GM23338 (cell line): Measurements from ENCODE around the gene CEACAM3. TPM values are rescaled to one million over a fixed set of nuclear protein-coding genes. Genes with fewer than 3 reads are reported as not detected.

Experiments used
- ATAC-seq: fragments of 200-7000 bp; cut with Tn5 transposase; 3 replicates; pipeline ENCODE4 v1.9.1; 2020
- DNase-seq: peaks from one replicate; pipeline ENCODE4 v3.0.0-alpha.2; 2015; ENCODE audit warnings: low spot score
- H2AFZ ChIP-seq: fragments of 200-600 bp; sonication (generic); 2 replicates; pipeline ENCODE4 v1.8.0; 2016; ENCODE audit warnings: antibody characterized with exemption, mild to moderate bottlenecking, moderate library complexity
- H3F3A ChIP-seq: fragments of 200-600 bp; sonication (generic); replicated peaks from 2 replicates; pipeline ENCODE4 v1.8.0; 2017; ENCODE audit warnings: antibody characterized with exemption, mixed run types, low read depth
- H3K27ac ChIP-seq: fragments of 200-600 bp; sonication (generic); 2 replicates; pipeline ENCODE4 v1.6.1; 2016; ENCODE audit warnings: low read depth
- H3K27me3 ChIP-seq: fragments of 200-600 bp; sonication (generic); 2 replicates; pipeline ENCODE4 v1.8.0; 2016; ENCODE audit warnings: mild to moderate bottlenecking, mixed run types, moderate library complexity; ENCODE audit not compliant: insufficient read depth
- H3K36me3 ChIP-seq: fragments of 200-600 bp; sonication (generic); 2 replicates; pipeline ENCODE4 v1.8.0; 2016; ENCODE audit warnings: mild to moderate bottlenecking; ENCODE audit not compliant: insufficient read depth
- H3K4me1 ChIP-seq: fragments of 200-600 bp; sonication (generic); 2 replicates; pipeline ENCODE4 v1.8.0; 2016; ENCODE audit warnings: mild to moderate bottlenecking, moderate library complexity; ENCODE audit not compliant: insufficient read depth
- H3K4me2 ChIP-seq: fragments of 200-600 bp; sonication (generic); 2 replicates; pipeline ENCODE4 v1.7.1; 2017; ENCODE audit warnings: mixed run types
- H3K4me3 ChIP-seq: fragments of 200-600 bp; sonication (generic); 2 replicates; pipeline ENCODE4 v1.6.1; 2016; ENCODE audit warnings: mixed run types
- H3K79me2 ChIP-seq: fragments of 200-600 bp; sonication (generic); replicated peaks from 2 replicates; pipeline ENCODE4 v1.8.0; 2017; ENCODE audit warnings: mild to moderate bottlenecking; ENCODE audit not compliant: insufficient read depth
- H3K9me2 ChIP-seq: fragments of 200-600 bp; sonication (generic); 2 replicates; pipeline ENCODE4 v1.8.0; 2017; ENCODE audit not compliant: insufficient read depth
- H4K20me1 ChIP-seq: fragments of 200-600 bp; sonication (generic); replicated peaks from 2 replicates; pipeline ENCODE4 v1.8.0; 2017; ENCODE audit warnings: mild to moderate bottlenecking; ENCODE audit not compliant: insufficient read depth
- H3K27ac Mint-ChIP-seq: 2 replicates; pipeline ENCODE4 v1.8.0; 2020; ENCODE audit warnings: inconsistent platforms, mild to moderate bottlenecking, moderate library complexity, mixed read lengths
- H3K27me3 Mint-ChIP-seq: 3 replicates; pipeline ENCODE4 v1.8.0; 2022; ENCODE audit warnings: low read depth, mild to moderate bottlenecking, moderate library complexity, mixed read lengths, inconsistent platforms; ENCODE audit not compliant: insufficient read depth, poor library complexity
- H3K36me3 Mint-ChIP-seq: 3 replicates; pipeline ENCODE4 v1.8.0; 2021; ENCODE audit warnings: low read depth, mild to moderate bottlenecking, inconsistent platforms, moderate library complexity, mixed read lengths
- H3K4me1 Mint-ChIP-seq: 3 replicates; pipeline ENCODE4 v1.8.0; 2020; ENCODE audit warnings: mild to moderate bottlenecking, inconsistent platforms, mixed read lengths
- H3K4me3 Mint-ChIP-seq: 3 replicates; pipeline ENCODE4 v1.8.0; 2021; ENCODE audit warnings: moderate library complexity, mild to moderate bottlenecking, inconsistent platforms, mixed read lengths
- H3K9me3 Mint-ChIP-seq: 3 replicates; pipeline ENCODE4 v1.8.0; 2020; ENCODE audit warnings: moderate library complexity, mild to moderate bottlenecking, inconsistent platforms, mixed read lengths
- CREB1 ChIP-seq: fragments of 250-450 bp; sonication (Bioruptor Pico); IDR thresholded peaks from 2 replicates; pipeline ENCODE4 v1.5.0; 2020; ENCODE audit warnings: low read depth, mild to moderate bottlenecking, moderate library complexity
- ETS1 ChIP-seq: IDR thresholded peaks from 2 replicates; pipeline ENCODE4 v1.6.1; 2016; ENCODE audit warnings: antibody characterized with exemption
- EZH2 ChIP-seq: fragments of 200-600 bp; sonication (generic); IDR thresholded peaks from one replicate; pipeline ENCODE4 v1.8.0; 2017; ENCODE audit warnings: antibody characterized with exemption, mild to moderate bottlenecking, low read depth; ENCODE audit not compliant: unreplicated experiment
- EZH2phosphoT487 ChIP-seq: fragments of 200-600 bp; sonication (generic); IDR thresholded peaks from one replicate; pipeline ENCODE4 v1.8.1; 2018; ENCODE audit warnings: antibody characterized with exemption; ENCODE audit not compliant: unreplicated experiment
- JUNB ChIP-seq: IDR thresholded peaks from one replicate; pipeline ENCODE4 v1.6.1; 2016; ENCODE audit warnings: antibody characterized with exemption; ENCODE audit not compliant: unreplicated experiment
- NANOG ChIP-seq: IDR thresholded peaks from 2 replicates; pipeline ENCODE4 v1.6.1; 2016; ENCODE audit warnings: antibody characterized with exemption, borderline replicate concordance
- POLR2AphosphoS5 ChIP-seq: IDR thresholded peaks from 2 replicates; pipeline ENCODE4 v1.6.1; 2016; ENCODE audit warnings: antibody characterized with exemption, low read depth
- STAT1 ChIP-seq: IDR thresholded peaks from one replicate; pipeline ENCODE4 v1.6.1; 2016; ENCODE audit warnings: antibody characterized with exemption; ENCODE audit not compliant: unreplicated experiment
- ZNF114 ChIP-seq: fragments of 250-450 bp; sonication (Bioruptor Pico); IDR thresholded peaks from 2 replicates; pipeline ENCODE4 v1.5.0; 2020; ENCODE audit warnings: mild to moderate bottlenecking, moderate library complexity
- ZNF331 ChIP-seq: fragments of 250-450 bp; sonication (Bioruptor Pico); IDR thresholded peaks from 2 replicates; pipeline ENCODE4 v1.5.0; 2020; ENCODE audit warnings: low read depth, mild to moderate bottlenecking, moderate library complexity
- ZNF462 ChIP-seq: fragments of 250-450 bp; sonication (Bioruptor Pico); IDR thresholded peaks from 2 replicates; pipeline ENCODE4 v1.5.0; 2020; ENCODE audit warnings: mild to moderate bottlenecking, moderate library complexity
- polyA plus RNA-seq: library from polyadenylated mRNA; unstranded; fragments of >200 nt; fragmentation: Nextera tagmentation; extraction: Ambion mirVana; gene quantifications from 2 replicates; pipeline ENCODE4 v1.2.1, GENCODE V29; 2016
- total RNA-seq: library from RNA; depleted of rRNA; stranded (reverse); fragments of >200 nt; shearing (Covaris generic); gene quantifications from 2 replicates; pipeline ENCODE4 v1.2.3, GENCODE V29; 2014
- TF ChIP-seq, protein P1 (sequence below), 2 experiments: fragments of 200-600 bp in 1 of 2; sonication (generic) in 1 of 2; conservative IDR thresholded peaks; 2 replicates each; pipeline versions ENCODE4 v1.5.1 to v1.6.1; 2016 to 2017; ENCODE audit warnings: antibody characterized with exemption in 2 of 2, low read depth in 2 of 2, mild to moderate bottlenecking in 2 of 2, moderate library complexity in 1 of 2
- TF ChIP-seq, protein P2 (sequence below): IDR thresholded peaks from one replicate; pipeline ENCODE4 v1.6.1; 2018; ENCODE audit warnings: antibody characterized with exemption; ENCODE audit not compliant: unreplicated experiment

CEACAM3 gene
- total and polyA plus RNA-seq, 2 experiments from 2014 or later = not detected

DNA sequence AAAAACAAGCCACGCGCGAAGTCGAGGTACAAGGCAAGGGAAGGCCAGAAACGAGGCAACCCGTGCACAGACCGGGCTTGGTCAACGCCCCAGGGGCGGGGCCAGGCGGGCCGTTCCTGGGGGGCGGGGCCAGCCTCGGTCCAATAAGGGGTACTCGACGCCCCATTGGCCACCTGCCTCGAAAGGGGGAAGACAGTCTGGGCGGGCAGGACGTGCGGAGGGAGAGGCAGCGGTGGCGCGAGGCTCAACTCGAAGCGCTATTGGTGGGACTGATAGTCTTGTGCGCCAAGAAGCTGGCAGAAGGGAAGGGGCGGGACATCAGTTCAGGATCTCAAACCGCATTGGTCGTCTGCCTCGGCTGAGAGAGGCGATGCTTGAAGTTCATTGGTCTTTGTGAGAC lies 48.2 kb downstream of the CEACAM3 start, which contains the start of gene LYPD4:
Gene LYPD4 (minus strand): TSS at position 83 of the 400 bp plus-strand sequence. CDS start 5,398 bp downstream, outside the sequence.
- Histone ChIP-seq H3K79me2 (no peaks in the 10 kb centered on the region), H3K9me2 (no peaks in the 10 kb centered on the region), H3F3A (no peaks in the 10 kb centered on the region), H3K27ac (no peak within 1 kb of the TSS), H3K4me1 (no peaks in the 10 kb centered on the region), H4K20me1 (no peaks in the 10 kb centered on the region), H2AFZ (peak within 1 kb of the TSS; percentile 81), H3K27me3 (no peaks in the 10 kb centered on the region), H3K4me3 (no peak within 1 kb of the TSS), H3K4me2 (no peak within 1 kb of the TSS), H3K36me3 (no peaks in the 10 kb centered on the region)
- H3K27me3 Mint-ChIP-seq = peaks cover 18% of the 10 kb centered on the region
- peak; percentile 69 for ATAC-seq
- H3K27ac Mint-ChIP-seq = no peak within 1 kb of the TSS
- no peak within 1 kb of the TSS; the same call in 2 of the 3 replicates for H3K4me3 Mint-ChIP-seq
- no peaks in the 10 kb centered on the region; the same call in 2 of the 3 replicates for H3K4me1 Mint-ChIP-seq
- peak; percentile 66 for DNase-seq
- H3K9me3 Mint-ChIP-seq = peaks cover 14% of the 10 kb centered on the region; the same call in 2 of the 3 replicates
- H3K36me3 Mint-ChIP-seq = peaks cover 5% of the 10 kb centered on the region; the same call in 2 of the 3 replicates
- TF ChIP-seq ZNF331 (CRISPR knock-in tag) (no peak), POLR2AphosphoS5 (no peak), JUNB (no peak), EZH2 (no peak), NANOG (no peak), CREB1 (CRISPR knock-in tag) (no peak), ZNF114 (CRISPR knock-in tag) (no peak), ETS1 (no peak), ZNF462 (no peak), STAT1 (no peak), EZH2phosphoT487 (no peak)
- TF ChIP-seq, protein P1, sequence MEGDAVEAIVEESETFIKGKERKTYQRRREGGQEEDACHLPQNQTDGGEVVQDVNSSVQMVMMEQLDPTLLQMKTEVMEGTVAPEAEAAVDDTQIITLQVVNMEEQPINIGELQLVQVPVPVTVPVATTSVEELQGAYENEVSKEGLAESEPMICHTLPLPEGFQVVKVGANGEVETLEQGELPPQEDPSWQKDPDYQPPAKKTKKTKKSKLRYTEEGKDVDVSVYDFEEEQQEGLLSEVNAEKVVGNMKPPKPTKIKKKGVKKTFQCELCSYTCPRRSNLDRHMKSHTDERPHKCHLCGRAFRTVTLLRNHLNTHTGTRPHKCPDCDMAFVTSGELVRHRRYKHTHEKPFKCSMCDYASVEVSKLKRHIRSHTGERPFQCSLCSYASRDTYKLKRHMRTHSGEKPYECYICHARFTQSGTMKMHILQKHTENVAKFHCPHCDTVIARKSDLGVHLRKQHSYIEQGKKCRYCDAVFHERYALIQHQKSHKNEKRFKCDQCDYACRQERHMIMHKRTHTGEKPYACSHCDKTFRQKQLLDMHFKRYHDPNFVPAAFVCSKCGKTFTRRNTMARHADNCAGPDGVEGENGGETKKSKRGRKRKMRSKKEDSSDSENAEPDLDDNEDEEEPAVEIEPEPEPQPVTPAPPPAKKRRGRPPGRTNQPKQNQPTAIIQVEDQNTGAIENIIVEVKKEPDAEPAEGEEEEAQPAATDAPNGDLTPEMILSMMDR (conservative IDR thresholded peaks at IDR 0.05; ENCODE audit: low read depth in 2 of 2) = no peak
- TF ChIP-seq, protein P2, sequence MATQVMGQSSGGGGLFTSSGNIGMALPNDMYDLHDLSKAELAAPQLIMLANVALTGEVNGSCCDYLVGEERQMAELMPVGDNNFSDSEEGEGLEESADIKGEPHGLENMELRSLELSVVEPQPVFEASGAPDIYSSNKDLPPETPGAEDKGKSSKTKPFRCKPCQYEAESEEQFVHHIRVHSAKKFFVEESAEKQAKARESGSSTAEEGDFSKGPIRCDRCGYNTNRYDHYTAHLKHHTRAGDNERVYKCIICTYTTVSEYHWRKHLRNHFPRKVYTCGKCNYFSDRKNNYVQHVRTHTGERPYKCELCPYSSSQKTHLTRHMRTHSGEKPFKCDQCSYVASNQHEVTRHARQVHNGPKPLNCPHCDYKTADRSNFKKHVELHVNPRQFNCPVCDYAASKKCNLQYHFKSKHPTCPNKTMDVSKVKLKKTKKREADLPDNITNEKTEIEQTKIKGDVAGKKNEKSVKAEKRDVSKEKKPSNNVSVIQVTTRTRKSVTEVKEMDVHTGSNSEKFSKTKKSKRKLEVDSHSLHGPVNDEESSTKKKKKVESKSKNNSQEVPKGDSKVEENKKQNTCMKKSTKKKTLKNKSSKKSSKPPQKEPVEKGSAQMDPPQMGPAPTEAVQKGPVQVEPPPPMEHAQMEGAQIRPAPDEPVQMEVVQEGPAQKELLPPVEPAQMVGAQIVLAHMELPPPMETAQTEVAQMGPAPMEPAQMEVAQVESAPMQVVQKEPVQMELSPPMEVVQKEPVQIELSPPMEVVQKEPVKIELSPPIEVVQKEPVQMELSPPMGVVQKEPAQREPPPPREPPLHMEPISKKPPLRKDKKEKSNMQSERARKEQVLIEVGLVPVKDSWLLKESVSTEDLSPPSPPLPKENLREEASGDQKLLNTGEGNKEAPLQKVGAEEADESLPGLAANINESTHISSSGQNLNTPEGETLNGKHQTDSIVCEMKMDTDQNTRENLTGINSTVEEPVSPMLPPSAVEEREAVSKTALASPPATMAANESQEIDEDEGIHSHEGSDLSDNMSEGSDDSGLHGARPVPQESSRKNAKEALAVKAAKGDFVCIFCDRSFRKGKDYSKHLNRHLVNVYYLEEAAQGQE = no peak
